ENCODE measurements around the gene SLC25A26. TPM values are rescaled to one million over a fixed set of nuclear protein-coding genes. Genes with fewer than 3 reads are reported as not detected.

The SLC25A26 gene
- total RNA-seq, 2 donors from 2014 or later = 20.7 to 22.8 TPM

DNA sequence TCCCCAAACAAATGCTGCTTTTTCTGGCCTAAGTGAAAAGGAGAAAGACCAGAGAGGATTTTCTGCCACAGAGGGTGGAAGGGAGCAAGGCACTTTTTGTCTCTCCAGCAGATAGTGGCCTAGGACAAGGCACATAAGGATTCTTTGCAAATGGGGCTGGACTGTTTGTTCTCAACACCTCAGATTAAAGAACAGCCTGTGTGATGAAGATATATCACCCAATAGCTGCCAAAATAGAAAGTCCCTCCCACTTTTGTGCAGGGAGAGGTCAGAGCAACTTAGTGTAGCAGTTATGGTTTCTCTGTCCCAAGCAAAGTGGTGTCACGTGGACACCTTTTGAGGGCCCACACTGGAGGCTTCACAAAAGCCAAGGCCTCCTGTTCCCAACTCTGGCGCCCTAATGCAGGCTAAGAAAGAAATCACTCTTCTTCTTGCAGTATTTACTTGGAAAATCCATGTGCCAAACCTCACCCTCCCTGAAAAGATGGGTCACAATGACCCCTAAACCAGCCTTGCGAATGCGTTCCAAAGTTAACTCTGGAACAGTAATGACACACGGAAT is 195.1 kb downstream of the SLC25A26 start:
- H3K27ac Mint-ChIP-seq = peak overlapping the region; percentile 72
- H3K9ac ChIP-seq (ENCODE audit: extremely low read depth, low read length, poor library complexity, severe bottlenecking) = no peak overlapping the region
- H3K27me3 ChIP-seq (ENCODE audit: control insufficient read depth, insufficient read depth, low read length, poor library complexity, severe bottlenecking) = no peaks in the 10 kb centered on the region
- no peak overlapping the region for H3K27ac ChIP-seq (ENCODE audit: low read depth, low read length)
- peaks cover 18% of the 10 kb centered on the region for H3K9me3 Mint-ChIP-seq
- TF ChIP-seq, protein P1, sequence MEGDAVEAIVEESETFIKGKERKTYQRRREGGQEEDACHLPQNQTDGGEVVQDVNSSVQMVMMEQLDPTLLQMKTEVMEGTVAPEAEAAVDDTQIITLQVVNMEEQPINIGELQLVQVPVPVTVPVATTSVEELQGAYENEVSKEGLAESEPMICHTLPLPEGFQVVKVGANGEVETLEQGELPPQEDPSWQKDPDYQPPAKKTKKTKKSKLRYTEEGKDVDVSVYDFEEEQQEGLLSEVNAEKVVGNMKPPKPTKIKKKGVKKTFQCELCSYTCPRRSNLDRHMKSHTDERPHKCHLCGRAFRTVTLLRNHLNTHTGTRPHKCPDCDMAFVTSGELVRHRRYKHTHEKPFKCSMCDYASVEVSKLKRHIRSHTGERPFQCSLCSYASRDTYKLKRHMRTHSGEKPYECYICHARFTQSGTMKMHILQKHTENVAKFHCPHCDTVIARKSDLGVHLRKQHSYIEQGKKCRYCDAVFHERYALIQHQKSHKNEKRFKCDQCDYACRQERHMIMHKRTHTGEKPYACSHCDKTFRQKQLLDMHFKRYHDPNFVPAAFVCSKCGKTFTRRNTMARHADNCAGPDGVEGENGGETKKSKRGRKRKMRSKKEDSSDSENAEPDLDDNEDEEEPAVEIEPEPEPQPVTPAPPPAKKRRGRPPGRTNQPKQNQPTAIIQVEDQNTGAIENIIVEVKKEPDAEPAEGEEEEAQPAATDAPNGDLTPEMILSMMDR (conservative IDR thresholded peaks at IDR 0.05) = no peak
- no peak for DNase-seq
- WGBS, 2 experiments (ENCODE audit: insufficient coverage in 1 of 2, insufficient read length in 1 of 2) = 68 to 70% methylated on average over 4 to 5 of the region's 5 CpGs
- H3K4me1 ChIP-seq (ENCODE audit: control insufficient read depth, insufficient read depth, low read length) = peaks cover 27% of the 10 kb centered on the region
- peaks cover 40% of the 10 kb centered on the region for H3K4me1 Mint-ChIP-seq
- peak overlapping the region; percentile 24 for H3K4me3 ChIP-seq (ENCODE audit: low read length)
- no peak overlapping the region for H3K4me3 Mint-ChIP-seq
- H3K9me3 ChIP-seq (ENCODE audit: control insufficient read depth, low read length) = peaks cover 27% of the 10 kb centered on the region
- H3K36me3 Mint-ChIP-seq (ENCODE audit: low read depth) = peaks cover 61% of the 10 kb centered on the region
- peaks cover 75% of the 10 kb centered on the region for H3K36me3 ChIP-seq (ENCODE audit: control insufficient read depth, insufficient read depth, low read length)
- H3K27me3 Mint-ChIP-seq (ENCODE audit: insufficient read depth) = no peaks in the 10 kb centered on the region

DNA sequence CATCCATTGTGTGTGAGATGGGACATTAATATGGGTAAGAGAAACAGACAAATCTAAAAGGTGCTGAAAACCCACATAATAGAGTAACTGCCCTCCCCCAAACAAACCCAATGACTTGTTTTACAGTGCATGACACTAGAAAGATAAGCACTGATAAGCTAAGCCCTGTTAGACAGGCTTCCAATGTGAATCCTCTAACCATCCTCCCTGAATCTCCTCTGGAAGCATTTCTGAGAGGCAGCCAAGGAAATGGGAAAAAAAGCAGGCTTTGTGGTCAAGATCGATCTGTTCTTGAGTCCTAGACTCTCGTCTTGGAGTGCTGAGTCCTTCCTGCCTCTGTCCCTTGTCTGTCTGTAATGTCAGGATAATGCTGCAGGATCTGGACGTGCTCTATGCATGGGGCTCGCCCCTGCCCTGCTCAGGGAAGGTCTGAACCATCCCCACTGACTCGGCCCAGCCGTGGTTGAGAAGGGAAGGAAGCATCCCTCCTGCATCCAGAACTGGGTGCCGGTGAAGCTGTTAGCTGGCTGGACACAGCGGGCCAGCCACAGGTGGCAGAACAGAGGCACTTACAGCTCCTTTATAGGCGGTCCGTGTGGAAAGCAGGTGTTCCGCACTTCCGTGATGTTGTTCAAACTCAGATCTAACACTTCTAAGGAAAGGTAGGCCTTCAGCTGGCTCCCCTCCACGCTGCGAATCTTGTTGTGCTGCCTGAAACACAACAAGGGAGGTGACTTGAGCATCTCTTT is 195.9 kb downstream of the SLC25A26 start:
- H3K27me3 ChIP-seq (ENCODE audit: control insufficient read depth, insufficient read depth, low read length, poor library complexity, severe bottlenecking) = no peaks in the 10 kb centered on the region
- peaks cover 34% of the 10 kb centered on the region for H3K9me3 ChIP-seq (ENCODE audit: control insufficient read depth, low read length)
- Mint-ChIP-seq H3K27ac (peak overlapping the region; percentile 72), H3K4me1 (peaks cover 37% of the 10 kb centered on the region), H3K36me3 (ENCODE audit: low read depth) (peaks cover 60% of the 10 kb centered on the region), H3K9me3 (peaks cover 26% of the 10 kb centered on the region), H3K4me3 (no peak overlapping the region), H3K27me3 (ENCODE audit: insufficient read depth) (no peaks in the 10 kb centered on the region)
- TF ChIP-seq, protein P1 (conservative IDR thresholded peaks at IDR 0.05) = no peak
- H3K9ac ChIP-seq (ENCODE audit: extremely low read depth, low read length, poor library complexity, severe bottlenecking) = no peak overlapping the region
- peak overlapping the region; percentile 22 for H3K27ac ChIP-seq (ENCODE audit: low read depth, low read length)
- peaks cover 27% of the 10 kb centered on the region for H3K4me1 ChIP-seq (ENCODE audit: control insufficient read depth, insufficient read depth, low read length)
- DNase-seq = no peak
- WGBS, 2 experiments (ENCODE audit: insufficient coverage in 1 of 2, insufficient read length in 1 of 2) = 81 to 83% methylated on average over 13 to 14 of the region's 14 CpGs
- peak overlapping the region; percentile 24 for H3K4me3 ChIP-seq (ENCODE audit: low read length)
- peaks cover 75% of the 10 kb centered on the region for H3K36me3 ChIP-seq (ENCODE audit: control insufficient read depth, insufficient read depth, low read length)

DNA sequence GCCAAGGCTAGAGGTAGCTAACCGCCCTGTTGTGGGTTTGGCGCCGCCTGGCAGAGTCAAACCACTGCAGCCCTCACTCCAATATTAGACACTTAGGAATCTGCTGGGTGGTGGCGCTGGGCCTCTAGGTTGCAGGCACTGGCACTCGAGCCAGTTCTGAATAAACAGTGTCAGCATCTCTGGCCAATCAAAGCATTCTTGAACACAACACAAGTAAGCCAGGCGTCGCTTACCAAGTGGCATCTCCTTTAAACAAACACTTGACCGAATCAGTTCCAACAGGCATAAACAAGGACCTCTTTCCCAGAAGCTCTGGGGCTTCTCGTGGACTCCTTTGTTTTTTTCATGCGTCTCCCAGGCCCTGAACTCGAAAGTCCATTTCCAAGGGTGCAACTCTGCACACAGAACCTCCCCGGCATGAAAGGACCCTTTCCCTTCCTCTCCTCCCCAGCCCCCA is 197.7 kb downstream of the SLC25A26 start:
- peaks cover 27% of the 10 kb centered on the region for H3K4me1 ChIP-seq (ENCODE audit: control insufficient read depth, insufficient read depth, low read length)
- no peak for DNase-seq
- peaks cover 52% of the 10 kb centered on the region for H3K9me3 ChIP-seq (ENCODE audit: control insufficient read depth, low read length)
- peaks cover 37% of the 10 kb centered on the region for H3K4me1 Mint-ChIP-seq
- H3K4me3 Mint-ChIP-seq = no peak overlapping the region
- H3K9me3 Mint-ChIP-seq = peaks cover 43% of the 10 kb centered on the region
- H3K36me3 ChIP-seq (ENCODE audit: control insufficient read depth, insufficient read depth, low read length) = peaks cover 67% of the 10 kb centered on the region
- no peaks in the 10 kb centered on the region for H3K27me3 Mint-ChIP-seq (ENCODE audit: insufficient read depth)
- no peak overlapping the region for H3K4me3 ChIP-seq (ENCODE audit: low read length)
- 93 to 100% methylated on average over 10 to 12 of the region's 12 CpGs for WGBS, 2 experiments (ENCODE audit: insufficient coverage in 1 of 2, insufficient read length in 1 of 2)
- no peak overlapping the region for H3K27ac Mint-ChIP-seq
- TF ChIP-seq, protein P1 (conservative IDR thresholded peaks at IDR 0.05) = no peak
- H3K9ac ChIP-seq (ENCODE audit: extremely low read depth, low read length, poor library complexity, severe bottlenecking) = no peak overlapping the region
- H3K27me3 ChIP-seq (ENCODE audit: control insufficient read depth, insufficient read depth, low read length, poor library complexity, severe bottlenecking) = no peaks in the 10 kb centered on the region
- H3K36me3 Mint-ChIP-seq (ENCODE audit: low read depth) = peaks cover 60% of the 10 kb centered on the region
- peak overlapping the region; percentile 87 for H3K27ac ChIP-seq (ENCODE audit: low read depth, low read length)

Data from endodermal cell (in vitro differentiated cells).